IMR-90 (cell line): ENCODE results near the gene TNNC2.

Experiments
- CTCF ChIP-seq: conservative IDR thresholded peaks from 2 replicates; pipeline ENCODE4 v1.5.1; 2012; ENCODE audit warnings: mild to moderate bottlenecking, low read depth, low read length, improper control_type of control experiment
- RAD21 ChIP-seq: IDR thresholded peaks from 2 replicates; pipeline ENCODE4 v1.6.1; 2012; ENCODE audit warnings: low read length, improper control_type of control experiment
- SMC3 ChIP-seq: fragments of 150-350 bp; IDR thresholded peaks from 2 replicates; pipeline ENCODE4 v1.6.1; 2016; ENCODE audit warnings: low read depth, mild to moderate bottlenecking, antibody characterized with exemption, low read length, moderate library complexity
- USF2 ChIP-seq: fragments of 150-350 bp; IDR thresholded peaks from 2 replicates; pipeline ENCODE4 v1.6.1; 2017; ENCODE audit warnings: mild to moderate bottlenecking, antibody characterized with exemption, low read length, low read depth

- no peak for TF ChIP-seq RAD21
- TF ChIP-seq CTCF = no peak
- no peak for TF ChIP-seq USF2
- TF ChIP-seq SMC3 = no peak
Observed at GRCh38 chr20:45776931-45777330, 50.2 kb downstream of the TNNC2 start.
